ENCODE measurements around the gene APOL4. TPM values are rescaled to one million over a fixed set of nuclear protein-coding genes. Genes with fewer than 3 reads are reported as not detected.
A peak's percentile ranks its signal among the peaks of the same experiment; 100 is the strongest.
"Not testable (repeated sequence)": the region's sequence is repeated elsewhere in the genome, so short reads cannot be mapped to it uniquely, and the experiment has no call there.

APOL4 gene
- total RNA-seq, 1 experiment from 2014 or later = not detected

- DNase-seq (ENCODE audit: low read depth) = no peak
Observed at GRCh38 chr22:36183446-36183845, 18.2 kb downstream of the APOL4 start.

- no peak for DNase-seq (ENCODE audit: low read depth)
Observed at GRCh38 chr22:36182857-36183256, 18.8 kb downstream of the APOL4 start.

- DNase-seq (ENCODE audit: low read depth) = no peak
Observed at GRCh38 chr22:36182056-36182455, 19.6 kb downstream of the APOL4 start.

- DNase-seq (ENCODE audit: low read depth) = no peak
Observed at GRCh38 chr22:36180928-36181327, 20.7 kb downstream of the APOL4 start.

- peak; percentile 62 for DNase-seq (ENCODE audit: low read depth)
Observed at GRCh38 chr22:36180038-36180880, 21.4 kb downstream of the APOL4 start.

GRCh38 chr22:36177160-36177559 lies 24.4 kb downstream of the APOL4 start:
- DNase-seq (ENCODE audit: low read depth) = no peak

- DNase-seq (ENCODE audit: low read depth) = no peak
Observed at GRCh38 chr22:36175892-36176291, 25.7 kb downstream of the APOL4 start.

GRCh38 chr22:36171941-36172340 lies 29.7 kb downstream of the APOL4 start:
- no peak for DNase-seq (ENCODE audit: low read depth)

GRCh38 chr22:36166518-36167220 lies 34.9 kb downstream of the APOL4 start:
- no peak for DNase-seq (ENCODE audit: low read depth)

GRCh38 chr22:36166086-36166485 lies 35.5 kb downstream of the APOL4 start:
- DNase-seq (ENCODE audit: low read depth) = no peak

- DNase-seq (ENCODE audit: low read depth) = no peak
Observed at GRCh38 chr22:36165141-36165540, 36.5 kb downstream of the APOL4 start.

- DNase-seq (ENCODE audit: low read depth) = no peak
Observed at GRCh38 chr22:36164621-36165020, 37.0 kb downstream of the APOL4 start.

GRCh38 chr22:36163497-36163896 lies 38.1 kb downstream of the APOL4 start:
- no peak for DNase-seq (ENCODE audit: low read depth)

GRCh38 chr22:36162127-36163034 lies 39.2 kb downstream of the APOL4 start:
- DNase-seq (ENCODE audit: low read depth) = no peak

GRCh38 chr22:36161793-36162126 lies 39.8 kb downstream of the APOL4 start:
- DNase-seq (ENCODE audit: low read depth) = not testable (repeated sequence)

GRCh38 chr22:36160499-36160942 lies 41.1 kb downstream of the APOL4 start, which contains the start of gene APOL3:
Gene APOL3 (minus strand): TSS chr22:36160755. CDS start chr22:36149055, 11,700 bp downstream.
- peak; percentile 77 for DNase-seq (ENCODE audit: low read depth)

GRCh38 chr22:36156515-36157419 lies 44.8 kb downstream of the APOL4 start:
- DNase-seq (ENCODE audit: low read depth) = peak; percentile 90

- no peak for DNase-seq (ENCODE audit: low read depth)
Observed at GRCh38 chr22:36156119-36156514, 45.5 kb downstream of the APOL4 start.

GRCh38 chr22:36155702-36156101 lies 45.9 kb downstream of the APOL4 start:
- DNase-seq (ENCODE audit: low read depth) = no peak

GRCh38 chr22:36154423-36154945 lies 47.1 kb downstream of the APOL4 start:
- no peak for DNase-seq (ENCODE audit: low read depth)
